NCI-H187 (cell line): ENCODE results near the gene PINLYP.
A peak's percentile ranks its signal among the peaks of the same experiment; 100 is the strongest.

ENCODE experiments used
- DNase-seq, 2 experiments: peaks; one replicate each; lab custom pipeline; 2025; lab: John Stamatoyannopoulos, UW

PINLYP gene

DNA sequence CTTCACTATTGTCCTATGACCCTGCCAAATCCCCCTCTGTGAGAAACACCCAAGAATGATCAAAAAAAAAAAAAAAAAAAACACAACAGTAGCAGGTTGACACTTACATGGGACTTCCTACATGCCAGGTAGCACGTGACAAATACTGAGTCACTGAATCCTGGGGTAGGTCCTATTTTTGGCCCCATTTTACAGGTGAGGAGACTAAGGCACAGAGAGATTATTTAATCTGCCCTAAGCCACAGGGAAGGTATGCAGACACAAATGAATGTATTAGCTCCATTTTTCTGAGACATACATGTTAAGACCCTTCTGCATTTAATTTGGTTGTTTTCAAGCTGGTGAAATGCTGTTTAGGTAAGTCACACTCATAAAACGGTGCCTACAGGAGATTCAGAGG lies 26.9 kb upstream of the PINLYP start:
- DNase-seq: no peak

DNA sequence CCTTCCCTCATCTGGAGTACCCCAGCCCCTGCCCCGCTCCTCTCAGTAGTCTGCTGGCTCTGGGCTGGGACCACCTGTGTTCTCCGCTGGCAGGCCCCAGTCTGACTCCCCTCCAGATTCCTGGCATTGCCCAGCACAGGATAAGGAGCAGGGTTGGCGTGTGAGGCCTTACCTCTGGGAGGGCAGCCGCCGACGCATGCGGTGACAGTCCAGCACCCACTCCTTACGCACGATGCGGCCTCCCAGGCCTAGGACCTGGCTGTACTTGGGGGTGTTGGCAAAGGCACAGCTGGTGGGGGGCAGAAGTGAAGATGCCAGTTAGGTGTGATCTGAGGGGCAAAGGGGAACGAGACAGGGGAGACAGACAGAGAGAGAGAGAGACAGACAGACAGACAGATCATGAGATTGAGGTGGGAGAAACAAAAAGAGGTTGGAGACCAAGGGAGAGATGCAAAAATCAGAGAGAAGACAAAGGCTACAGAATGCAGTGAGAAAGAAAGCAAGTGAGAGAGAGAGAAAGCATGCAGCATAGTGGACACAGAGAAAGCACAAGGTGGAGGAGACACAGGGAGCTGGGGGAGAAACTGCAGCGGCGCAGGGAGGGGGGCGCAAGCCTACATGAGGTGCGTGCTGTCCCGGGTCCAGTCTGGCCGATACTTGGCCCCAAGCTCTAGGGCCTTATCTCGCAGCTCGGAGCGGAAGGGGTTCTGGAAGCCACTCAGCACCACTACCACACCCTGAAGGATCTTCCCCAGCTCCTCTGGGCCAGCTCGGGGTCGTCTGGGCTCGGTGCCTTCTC lies 24.0 kb upstream of the PINLYP start:
- no peak for DNase-seq

DNA sequence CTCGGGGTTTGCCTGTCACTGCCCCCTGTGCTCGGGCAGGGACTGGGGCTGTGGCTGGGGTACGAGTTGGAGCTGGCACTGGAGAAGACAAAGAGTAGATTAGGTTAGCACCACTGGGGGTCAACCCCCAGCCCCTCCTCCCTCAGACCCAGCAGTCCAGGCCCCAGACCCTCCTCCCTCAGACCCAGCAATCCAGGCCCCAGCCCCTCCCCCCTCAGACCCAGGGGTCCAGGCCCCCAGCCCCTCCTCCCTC lies 23.5 kb upstream of the PINLYP start:
- no peak for DNase-seq

DNA sequence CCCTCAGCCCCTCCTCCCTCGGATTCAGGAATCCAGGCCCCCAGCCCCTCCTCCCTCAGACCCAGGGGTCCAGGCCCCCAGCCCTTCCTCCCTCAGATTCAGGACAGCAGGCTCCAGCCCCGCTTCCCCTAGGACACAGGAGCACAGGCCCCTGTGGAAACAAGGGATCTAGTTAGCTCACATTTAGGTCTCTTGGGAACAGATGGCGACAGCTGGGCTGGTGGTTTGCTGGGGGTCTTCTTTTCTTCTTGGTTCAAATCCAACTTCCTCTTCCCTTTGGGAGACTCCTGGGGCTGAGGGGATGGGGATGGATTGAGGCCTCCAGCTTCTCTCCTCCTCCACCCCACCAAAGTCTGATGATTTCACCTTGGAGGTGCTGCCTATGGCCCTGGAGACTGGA lies 23.0 kb upstream of the PINLYP start:
- no peak for DNase-seq

DNA sequence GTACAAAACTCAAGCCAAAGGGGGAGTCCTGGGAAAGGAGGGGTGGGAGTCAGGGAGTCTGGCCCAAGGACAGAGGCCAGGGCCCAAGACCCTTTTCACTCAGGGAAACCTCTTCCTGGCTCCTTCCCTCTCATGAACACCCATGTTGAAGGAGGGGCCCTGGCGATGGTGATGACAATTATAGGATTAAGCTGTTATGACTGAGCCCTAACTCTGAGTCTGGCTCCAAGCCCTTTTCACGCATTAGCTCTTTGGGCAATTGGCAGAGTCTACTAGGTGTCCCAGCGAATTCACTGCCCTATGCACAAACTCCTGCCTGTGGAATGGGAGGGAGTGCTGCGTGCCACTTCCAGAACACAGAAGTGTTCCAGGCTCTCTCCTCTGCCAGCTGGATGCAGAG lies 21.9 kb upstream of the PINLYP start:
- DNase-seq: no peak

DNA sequence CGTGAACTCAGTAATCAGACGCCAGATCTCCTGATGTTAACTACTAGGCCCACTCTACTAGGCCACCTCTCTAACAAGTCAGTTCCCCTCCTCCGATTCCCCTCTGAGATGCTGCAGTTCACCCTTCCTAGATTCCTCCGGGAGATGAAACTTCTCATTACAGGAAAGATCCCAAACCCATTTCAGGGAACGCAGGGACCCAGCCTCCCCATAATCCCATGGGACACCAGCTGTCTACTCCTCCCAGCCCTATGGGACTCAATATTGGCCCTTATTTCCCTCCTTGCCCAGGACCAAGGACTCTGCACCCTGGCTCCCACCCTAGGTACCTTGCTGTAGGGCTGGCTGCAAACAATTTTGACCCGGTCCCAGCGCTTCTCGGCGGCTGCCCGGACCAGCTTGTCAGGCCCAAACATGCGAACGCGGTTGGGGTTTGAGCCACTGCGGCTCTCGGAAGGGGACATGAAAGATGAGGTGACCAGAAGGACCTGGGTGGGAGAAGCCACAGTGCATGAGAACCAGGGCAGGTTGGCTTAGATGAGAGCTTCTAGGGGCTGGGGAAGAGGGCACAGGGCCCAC lies 21.2 kb upstream of the PINLYP start:
- no peak for DNase-seq

DNA sequence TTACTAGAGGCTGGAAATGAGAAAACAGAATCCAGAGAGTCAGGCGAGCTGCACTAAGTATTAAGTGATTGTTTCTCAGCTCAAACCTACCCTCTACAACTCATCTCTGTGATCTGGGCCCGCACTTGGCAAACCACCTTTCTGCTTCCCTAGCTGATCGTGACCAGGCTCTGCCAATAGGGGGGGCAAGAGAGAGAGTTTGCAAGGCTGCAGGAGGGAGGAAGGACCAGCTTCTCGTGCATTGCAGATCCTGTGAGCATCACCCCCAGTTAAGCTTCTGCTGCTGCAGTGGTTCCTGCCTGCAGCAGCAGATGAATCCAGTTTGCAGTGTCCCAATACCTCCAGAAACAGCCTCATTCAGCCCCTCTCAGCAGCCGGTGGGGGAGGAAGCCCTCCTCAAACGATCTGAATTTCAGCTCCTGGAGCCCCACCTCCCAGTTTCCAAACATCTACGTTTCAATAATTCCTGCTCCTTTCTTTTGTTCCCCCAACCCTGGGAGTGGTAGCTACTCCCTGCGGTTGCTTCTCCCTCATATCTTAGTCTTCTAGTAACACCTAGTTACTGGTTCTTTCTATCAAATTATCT lies 20.3 kb upstream of the PINLYP start:
- DNase-seq: peak in 1 of 2 experiments; percentile 15

DNA sequence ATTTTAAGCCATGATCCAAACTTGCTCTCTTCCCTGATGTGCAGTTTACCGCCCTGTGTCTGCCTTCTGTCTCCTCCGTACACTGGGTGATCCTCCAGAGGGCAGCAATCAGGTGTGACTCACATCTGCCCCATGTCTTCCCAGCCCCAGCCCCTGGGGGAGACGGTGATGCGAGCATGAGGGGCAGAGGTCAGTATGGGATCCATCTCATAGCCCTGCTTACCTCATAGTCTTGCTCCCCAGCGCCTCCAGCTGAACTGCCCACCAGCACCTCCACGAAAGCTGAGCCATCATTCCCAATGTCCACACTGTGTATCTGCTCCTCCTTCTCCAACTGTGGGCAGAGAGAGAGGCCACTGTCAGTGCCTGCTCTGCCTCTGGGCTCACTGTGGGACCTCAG lies 14.9 kb upstream of the PINLYP start:
- DNase-seq: no peak

DNA sequence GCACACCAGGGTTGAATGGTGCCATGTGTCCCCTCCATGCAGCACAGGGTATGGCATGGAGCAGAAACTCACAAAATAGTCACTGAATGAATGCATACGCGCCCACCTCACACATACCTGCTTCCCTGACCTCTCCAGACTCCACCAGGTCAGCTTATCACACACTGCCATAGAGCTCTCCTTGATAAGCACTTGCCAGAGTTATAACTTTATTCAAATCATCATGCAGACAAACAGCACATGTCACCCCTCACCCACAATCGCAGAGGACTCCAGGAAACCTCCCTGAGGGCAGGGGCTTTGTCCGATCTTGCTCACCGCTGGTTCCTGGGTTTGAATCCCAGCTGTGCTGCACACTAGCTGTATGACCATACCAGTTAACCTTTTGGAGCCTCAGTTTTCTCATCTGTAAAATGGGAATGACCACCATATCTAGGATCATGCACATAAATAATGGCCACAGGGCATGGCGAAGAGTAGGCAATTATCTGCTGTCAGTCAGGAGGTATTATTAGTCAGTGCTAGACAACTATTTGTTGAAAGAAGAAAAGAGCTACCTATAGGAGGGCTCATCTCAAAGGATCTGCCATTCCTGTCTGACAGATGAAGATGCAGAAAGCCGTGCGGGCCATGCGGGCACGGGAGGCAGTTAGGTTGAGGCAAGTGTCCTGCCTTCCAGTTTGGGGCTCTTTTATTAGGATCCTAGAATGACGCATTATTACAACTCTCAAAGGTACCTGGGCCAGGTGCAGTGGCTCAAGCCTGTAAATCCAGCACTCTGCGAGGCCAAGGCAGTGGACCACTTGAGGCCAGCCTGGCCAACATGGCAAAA lies 14.2 kb upstream of the PINLYP start:
- DNase-seq: no peak

DNA sequence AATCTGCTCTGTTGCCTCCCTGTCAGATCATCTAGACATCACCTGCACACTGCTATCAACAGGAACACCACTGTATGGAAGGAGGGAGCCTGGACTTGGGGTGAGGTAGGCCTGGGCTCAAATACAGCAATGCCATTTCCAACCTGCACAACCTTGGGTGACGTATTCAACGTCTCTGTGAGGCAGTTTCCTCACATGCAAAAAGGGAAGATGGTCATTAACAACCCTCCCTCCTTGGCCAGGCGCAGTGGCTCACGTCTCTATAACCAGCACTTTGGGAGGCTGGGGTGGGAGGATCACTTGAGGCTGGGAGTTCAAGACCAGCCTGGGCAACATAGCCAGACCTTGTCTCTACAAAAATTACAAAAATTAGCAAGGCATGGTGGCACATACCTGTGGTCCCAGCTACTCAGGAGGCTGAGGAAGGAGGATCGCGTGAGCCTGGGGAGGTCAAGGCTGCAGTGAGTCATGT lies 13.3 kb upstream of the PINLYP start:
- DNase-seq: no peak

DNA sequence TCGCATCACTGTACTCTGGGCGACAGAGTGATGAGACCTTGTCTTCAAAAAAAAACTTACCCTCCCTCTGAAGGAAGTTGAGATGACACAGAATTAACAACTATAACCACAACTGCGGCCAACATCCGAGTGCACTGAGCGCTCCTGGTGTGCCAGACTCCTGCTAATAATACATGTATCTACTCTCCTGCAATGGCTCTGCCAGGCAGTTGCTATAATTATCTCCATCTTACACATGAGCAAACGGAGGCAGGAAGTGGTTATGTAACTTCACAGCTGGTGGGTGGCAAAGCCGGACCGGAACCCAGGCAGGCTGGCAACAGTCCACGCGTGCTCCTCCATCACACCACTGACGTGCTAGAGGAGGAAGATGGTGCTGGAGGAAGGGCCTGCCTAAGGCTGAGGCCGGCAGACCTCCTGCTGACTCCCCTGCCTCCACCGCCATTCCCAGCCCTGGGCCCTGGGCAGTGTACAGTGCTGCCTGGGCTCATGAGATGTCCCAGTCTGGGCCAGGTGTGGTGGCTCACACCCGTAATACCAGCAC lies 12.8 kb upstream of the PINLYP start:
- no peak for DNase-seq

DNA sequence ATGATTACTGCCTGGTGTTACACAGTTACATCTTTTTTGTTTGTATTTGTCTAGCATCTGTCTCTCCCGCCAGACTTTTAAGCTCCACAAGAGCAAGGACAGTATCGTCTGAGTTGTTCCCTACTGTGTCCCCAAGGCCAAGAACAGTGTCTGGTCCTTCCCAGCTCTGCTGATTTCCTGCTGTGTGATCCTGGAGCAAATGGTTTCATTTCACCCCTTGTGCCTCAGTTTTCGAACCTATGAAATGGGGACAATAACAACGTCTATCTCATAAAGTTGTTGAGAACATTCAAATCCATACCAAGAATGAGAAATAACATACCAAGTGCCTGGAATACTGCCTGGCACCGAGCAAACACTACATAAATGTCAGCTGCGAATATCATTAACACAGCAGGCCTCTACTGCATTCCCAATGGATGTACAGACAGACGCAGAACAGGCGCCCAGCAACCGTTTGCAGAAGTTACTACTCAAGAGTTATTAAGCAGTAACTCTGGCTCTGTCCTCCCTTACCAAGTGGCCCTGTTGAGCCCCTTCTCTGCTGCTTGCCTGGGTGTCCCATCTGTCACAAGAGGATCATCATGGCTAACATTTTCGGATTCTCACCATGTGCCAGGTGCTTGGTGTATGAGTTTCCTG lies 11.7 kb upstream of the PINLYP start:
- no peak for DNase-seq

DNA sequence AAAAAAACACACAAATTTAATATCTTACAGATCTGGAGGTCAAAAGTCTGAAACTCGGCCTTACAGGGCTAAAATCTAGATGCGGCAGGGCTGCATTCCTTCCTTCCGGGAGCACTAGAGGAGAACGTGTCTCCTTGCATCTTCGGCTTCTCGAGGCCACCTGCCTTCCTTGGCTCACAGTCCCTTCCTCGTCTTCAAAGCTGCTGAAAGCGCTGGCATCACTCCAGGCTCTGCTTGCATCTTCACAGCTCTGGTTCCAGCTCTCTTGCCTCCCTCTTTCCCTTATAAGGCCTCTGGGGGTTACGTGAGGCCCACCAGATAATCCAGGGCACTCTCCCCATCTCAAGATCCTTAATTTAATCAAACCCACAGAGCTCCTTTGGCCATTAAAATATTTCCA lies 10.8 kb upstream of the PINLYP start:
- DNase-seq: no peak

DNA sequence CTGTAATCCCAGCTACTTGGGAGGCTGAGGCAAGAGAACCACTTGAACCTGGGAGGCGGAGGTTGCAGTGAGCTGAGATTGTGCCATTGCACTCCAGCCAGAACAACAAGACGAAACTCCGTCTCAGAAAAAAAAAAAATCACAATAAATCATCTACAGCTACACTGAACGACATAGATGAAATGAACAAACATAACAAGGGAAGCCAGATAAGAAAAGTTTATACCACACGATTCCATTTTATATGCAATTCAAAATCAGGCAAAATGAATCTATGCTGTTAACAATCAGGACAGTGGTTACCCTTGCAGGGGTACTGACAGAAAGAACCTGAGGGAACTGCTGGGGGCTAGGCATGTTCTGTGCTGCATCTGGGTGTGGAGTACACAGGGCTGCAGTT lies 5.9 kb upstream of the PINLYP start:
- DNase-seq: no peak

DNA sequence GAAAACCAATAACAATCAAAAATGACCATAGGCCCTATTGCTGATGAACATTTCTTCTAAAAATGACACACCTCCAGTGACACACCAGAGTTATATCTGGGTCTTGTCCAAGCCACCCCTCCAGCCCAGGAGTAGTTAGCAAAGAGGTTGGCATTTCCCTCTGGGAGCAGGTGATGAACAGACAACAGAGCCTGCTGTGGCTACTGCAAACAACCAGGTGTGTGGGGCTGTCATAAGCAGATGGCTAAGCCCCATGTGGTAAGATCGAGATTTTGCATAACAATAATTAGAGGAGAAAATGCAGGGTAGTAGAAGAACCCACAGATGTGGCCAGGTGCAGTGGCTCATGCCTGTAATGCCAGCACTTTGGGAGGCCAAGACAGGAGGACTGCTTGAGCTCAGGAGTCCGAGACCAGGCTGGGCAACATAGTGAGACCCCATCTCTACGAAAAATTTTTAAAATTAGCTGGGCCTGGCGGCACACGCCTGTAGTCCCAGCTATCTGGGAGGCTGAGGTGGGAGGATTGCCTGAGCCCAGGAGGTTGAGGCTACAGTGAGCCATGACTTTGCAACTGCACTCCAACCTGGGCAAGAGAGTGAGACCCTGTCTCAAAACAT lies 5.3 kb upstream of the PINLYP start:
- no peak for DNase-seq

DNA sequence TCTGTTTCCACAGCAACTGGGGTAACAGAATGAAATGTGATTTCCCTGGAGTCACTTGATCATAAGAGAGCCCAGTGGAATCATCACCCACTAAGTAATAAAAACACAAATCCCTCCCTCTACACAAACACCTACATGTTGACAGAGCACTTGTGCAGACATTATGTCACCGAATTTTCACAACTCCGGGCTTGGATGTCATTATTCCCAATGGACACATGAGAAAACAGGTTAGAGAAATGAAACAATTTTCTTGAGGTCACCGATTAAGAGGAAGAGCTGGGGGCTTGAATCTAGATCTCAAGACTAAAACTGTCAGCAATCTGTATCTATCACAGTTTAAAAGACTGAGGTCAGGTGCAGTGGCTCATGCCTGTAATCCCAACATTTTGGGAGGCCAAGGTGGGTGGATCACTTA lies 3.4 kb upstream of the PINLYP start:
- no peak for DNase-seq

DNA sequence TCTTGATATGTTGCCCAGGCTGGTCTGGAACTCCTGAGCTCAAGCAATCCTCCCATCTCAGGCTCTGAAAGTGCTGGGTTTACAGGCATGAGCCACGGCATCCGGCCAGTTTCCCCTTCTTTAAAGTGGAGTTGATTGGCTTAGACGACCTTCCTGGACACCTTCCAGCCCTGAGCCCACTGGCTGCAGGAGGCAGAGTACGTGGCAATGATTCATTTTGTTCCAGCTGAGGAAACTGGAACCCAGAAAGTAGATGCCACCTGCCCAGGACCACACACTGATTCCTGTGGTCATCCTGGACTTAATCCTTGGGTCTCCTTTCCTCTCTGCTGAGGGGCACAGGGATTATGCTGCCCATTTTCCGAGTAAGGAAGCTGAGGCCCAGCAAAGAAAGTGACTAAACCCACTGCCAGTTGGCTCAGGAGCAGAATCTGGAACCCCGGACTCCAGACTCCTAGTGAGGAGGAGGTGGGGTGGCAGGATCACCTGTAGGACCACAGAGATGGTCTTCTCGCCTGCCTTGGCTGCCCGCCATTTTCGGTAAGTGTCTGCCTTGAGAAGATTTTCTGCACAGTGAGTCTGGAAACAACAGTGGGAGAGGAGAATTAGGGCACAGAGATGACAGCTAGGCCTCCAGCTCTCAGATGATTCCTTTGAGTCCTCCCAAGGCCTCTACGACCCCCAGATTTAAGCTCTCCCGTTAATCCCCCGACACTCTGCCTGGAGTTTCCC lies 1.0 kb upstream of the PINLYP start:
- DNase-seq: peak in 1 of 2 experiments; percentile 33

DNA sequence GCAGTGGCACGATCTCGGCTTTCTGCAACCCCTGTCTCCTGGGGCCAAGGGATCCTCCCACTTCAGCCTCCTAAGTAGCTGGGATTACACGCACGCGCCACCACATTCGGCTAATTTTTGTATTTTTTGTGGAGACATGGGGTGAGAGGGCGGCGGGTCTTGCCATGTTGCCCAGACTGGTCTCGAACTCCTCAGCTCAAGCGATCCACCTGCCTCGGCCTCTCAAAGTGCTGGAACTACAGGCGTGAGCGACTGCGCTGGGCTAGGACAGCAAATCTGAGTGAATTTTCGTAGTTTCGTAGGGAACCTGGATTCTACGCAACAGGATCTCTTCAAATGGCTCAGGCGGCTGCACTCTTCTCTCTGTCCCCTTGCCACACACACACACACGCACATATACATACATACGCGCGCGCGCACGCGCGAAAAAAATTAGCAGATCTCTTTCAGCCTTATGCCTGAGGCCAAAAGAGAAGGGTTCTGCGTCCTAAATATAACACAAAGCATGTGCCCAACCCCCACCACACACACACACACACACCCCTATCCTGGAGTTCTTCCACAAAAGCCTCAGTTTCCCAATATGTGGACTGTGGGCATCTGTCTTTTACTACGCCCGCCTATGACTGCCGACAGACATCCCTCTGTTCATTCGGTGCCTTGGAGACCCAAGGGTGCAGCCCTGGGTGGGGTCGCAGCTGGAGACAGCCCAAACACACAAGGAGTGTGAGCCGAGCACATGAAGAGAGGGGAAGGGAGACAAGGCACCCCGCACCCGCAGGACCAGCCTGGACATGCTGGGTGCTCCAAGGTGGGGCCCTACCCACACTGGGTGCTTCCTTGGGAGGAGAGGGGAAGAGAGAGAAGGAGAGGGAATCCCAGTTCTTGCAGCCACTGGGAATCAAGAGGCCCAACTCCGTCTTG lies 616 bp downstream of the PINLYP start:
- no peak for DNase-seq

DNA sequence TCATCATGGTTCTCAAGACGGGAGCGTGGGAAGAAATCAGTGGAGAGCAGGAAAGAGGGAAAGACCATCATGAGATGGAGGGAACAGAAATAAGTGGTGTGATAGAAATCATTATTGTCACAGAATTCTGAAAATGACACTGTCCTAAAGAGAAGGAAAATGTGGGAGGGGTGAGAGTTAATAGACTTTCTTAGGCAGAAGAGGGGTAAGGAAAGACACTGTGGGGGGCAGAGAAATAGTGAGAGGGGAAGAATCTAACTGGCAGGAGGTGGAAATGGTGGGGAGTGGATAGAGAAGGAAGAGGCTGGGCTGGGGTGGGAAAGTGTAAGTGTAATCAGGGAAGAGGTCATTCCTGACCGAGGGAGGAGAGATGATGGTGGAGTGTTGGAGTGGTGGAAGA lies 3.2 kb downstream of the PINLYP start:
- no peak for DNase-seq

DNA sequence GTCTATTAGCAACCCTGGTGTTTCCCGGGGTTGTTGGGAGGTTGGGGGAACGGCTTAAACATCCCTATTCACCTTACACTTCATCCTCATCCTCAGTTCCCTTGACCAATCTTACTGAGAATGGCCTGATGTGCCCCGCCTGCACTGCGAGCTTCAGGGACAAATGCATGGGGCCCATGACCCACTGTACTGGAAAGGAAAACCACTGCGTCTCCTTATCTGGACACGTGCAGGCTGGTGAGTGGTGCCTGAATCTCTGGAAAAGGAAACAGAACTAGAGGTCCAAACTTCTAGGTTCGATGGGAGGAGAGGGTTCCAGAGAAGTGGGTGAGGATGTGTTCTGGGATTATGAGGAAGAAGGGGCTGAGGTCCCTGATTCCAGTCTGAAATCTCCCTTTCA lies 5.9 kb downstream of the PINLYP start:
- no peak for DNase-seq
